Gastroesophageal sphincter (tissue), 3 donors: ENCODE data around the gene ADAR.

ENCODE experiments used
- CTCF ChIP-seq, 4 experiments: fragments of 200-600 bp in 2 of 4; fragments of 450-650 bp in 2 of 4; sonication (generic) in 1 of 4; IDR thresholded peaks; one replicate each; pipeline ENCODE4 v1.5.1; 2017 to 2019; ENCODE audit warnings: antibody characterized with exemption in 4 of 4, mild to moderate bottlenecking in 2 of 4, moderate library complexity in 2 of 4
- POLR2AphosphoS5 ChIP-seq: sonication (generic); formaldehyde crosslinking; IDR thresholded peaks from one replicate; pipeline ENCODE4 v1.6.1; 2017; ENCODE audit warnings: antibody characterized with exemption

- TF ChIP-seq CTCF (IDR thresholded peaks at IDR 0.05) (no peak), POLR2AphosphoS5 (no peak)
Measured at GRCh38 chr1:154605534-154605933, 2.5 kb downstream of the ADAR start.
